Stimulated activated CD8-positive, alpha-beta memory T cell treated with anti-CD3 and anti-CD28 coated beads, Interleukin-2, amount 100 ng/mL, for 48 hours (primary cell): ENCODE results near the gene RACGAP1.

Source experiments
- DNase-seq, 2 donors: peaks; one replicate each; pipeline ENCODE4 v3.0.0-alpha.2; 2020; ENCODE audit warnings: low read depth in 2 of 2

Gene RACGAP1

GRCh38 chr12:50025187-50026059, at the start of gene RACGAP1:
TSS of gene RACGAP1 (minus strand) at chr12:50025494. CDS start at chr12:50016715, 8,779 bp downstream.
- peak; percentile 83 to 91 for DNase-seq

- DNase-seq, result no peak
Measured at GRCh38 chr12:50073712-50074111, 48.4 kb upstream of the RACGAP1 start.

GRCh38 chr12:50073206-50073605, 47.9 kb upstream of the RACGAP1 start:
- DNase-seq, result no peak

- no peak for DNase-seq
Measured at GRCh38 chr12:50072198-50072907, 47.1 kb upstream of the RACGAP1 start.

GRCh38 chr12:50070314-50071060, 45.2 kb upstream of the RACGAP1 start:
- DNase-seq, result peak in 1 of 2 donors; percentile 46

DNA sequence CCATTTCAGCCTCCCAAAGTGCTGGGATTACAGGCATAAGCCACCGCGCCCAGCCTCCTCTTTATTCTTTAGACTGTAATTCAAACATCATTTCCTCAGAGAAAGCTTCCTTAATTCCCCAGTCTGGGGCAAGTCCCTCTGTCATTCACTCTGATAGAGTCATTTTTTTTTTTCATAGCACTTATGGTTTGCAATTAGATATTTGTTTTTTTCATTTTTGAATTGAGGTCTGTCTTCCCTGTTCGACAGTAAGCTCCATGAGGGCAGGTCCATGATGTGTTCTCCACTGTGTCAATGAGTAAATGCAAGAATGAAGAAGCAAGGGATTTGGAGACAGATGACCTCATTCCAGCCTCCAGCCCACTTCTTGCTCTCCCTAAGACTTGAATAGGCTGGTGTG, 44.2 kb upstream of the RACGAP1 start:
- no peak for DNase-seq

GRCh38 chr12:50069069-50069468, 43.8 kb upstream of the RACGAP1 start:
- DNase-seq, result no peak

GRCh38 chr12:50066402-50066801, 41.1 kb upstream of the RACGAP1 start:
- DNase-seq, result no peak

GRCh38 chr12:50065726-50066310, 40.5 kb upstream of the RACGAP1 start:
- DNase-seq, result no peak

DNA sequence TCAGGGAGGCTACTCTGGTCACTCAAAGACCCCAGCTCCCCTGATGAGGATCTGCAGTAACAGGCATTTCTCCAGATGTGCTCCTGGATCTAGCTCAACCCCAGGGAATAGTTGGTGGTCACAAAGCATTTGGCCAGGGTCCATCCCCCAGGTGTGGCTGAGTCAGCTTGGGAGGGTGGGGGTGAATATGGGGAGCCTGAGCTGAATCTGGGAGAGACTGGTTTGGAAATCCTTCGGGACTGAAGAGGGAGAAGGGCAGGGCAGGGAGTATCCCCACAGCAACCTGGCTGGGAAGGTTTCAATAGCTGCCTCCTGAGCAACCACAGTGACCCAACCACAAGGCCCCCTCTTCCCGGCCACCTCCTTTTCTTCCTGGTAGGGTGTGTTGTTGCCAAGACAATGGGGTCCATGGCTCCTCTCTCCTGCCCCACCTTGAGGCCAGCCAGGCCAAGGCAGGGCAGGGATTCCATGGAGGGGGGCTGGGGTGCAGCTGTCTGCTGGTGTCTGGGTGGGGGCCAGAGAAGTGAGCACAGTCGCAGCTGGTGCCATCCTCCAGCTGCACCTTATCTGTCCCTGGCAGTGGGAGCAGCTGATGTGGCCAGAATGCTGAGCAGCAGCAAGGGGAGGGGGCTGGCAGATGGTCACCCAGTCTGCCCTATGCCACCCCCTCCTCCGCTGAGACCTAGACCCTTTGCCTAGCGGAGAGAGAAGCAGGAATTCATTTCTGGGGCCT, 37.6 kb upstream of the RACGAP1 start:
- DNase-seq, result no peak

GRCh38 chr12:50061946-50062686, 36.8 kb upstream of the RACGAP1 start:
- DNase-seq, result no peak

DNA sequence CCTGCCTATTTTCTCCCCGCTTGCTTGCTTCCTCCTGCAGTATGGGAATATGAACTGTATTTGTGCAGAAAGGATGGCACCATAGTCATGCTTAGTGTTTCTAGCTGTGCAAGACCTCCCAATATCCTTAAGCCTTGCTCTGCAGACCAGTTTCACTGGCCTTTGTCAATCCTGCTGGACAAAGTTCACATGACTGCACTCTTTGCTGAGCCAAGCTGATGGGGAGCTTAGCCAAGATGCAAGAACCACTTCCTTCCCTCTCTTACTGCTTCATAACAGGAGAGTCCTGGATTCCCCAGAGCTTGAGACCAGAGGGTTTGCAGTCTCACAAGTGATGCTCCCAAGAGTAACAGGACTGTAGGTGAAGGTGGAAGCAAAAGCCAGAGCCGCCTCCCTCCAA, 35.9 kb upstream of the RACGAP1 start:
- DNase-seq, result no peak

DNA sequence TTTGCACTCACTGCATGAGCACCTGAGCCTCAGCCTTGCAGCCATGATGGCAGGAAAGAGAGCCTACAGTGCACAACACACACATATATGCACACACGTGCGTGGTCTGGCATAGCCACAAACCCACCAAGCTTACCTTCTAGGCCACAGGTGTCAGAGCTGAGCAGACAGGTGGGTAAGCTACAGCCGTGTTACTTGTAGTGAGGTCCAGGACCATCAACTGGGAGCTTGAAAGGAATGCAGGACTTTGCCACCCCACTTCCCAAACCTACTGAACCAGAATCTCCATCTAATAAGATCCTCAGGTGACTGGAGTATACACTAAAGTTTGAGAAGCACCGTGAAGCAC, 34.8 kb upstream of the RACGAP1 start:
- DNase-seq, result no peak

DNA sequence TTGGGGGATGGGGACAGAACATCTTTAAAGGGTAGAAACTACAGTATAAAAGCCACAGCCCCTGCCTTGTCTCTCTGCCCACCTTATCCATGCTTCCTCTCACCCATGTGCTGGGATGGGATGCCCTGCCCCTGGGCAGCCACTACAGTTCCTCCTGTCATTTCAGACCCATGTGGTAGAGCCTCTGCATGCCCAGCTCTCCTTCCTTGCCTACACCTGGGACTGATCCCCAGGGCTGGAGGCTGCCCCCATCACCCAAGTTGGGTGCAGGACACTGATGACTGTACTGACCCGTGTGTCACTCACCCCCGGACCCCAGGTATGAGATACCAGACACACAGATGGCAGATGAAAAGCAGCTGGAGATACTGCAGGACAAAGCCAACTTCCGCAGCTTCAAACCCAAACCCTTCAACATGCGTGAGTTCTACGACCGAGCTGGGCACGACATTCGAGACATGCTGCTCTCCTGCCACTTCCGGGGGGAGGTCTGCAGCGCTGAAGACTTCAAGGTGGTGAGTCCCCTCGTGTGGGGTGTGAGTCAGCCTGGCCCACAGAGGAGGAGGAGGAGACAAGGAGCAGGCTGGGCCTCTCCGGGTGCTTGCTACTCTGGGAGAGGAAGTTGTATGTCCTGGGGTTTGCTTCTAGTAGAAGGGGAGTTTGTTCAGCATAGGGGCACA, 34.3 kb upstream of the RACGAP1 start:
- peak; percentile 56 to 61 for DNase-seq

DNA sequence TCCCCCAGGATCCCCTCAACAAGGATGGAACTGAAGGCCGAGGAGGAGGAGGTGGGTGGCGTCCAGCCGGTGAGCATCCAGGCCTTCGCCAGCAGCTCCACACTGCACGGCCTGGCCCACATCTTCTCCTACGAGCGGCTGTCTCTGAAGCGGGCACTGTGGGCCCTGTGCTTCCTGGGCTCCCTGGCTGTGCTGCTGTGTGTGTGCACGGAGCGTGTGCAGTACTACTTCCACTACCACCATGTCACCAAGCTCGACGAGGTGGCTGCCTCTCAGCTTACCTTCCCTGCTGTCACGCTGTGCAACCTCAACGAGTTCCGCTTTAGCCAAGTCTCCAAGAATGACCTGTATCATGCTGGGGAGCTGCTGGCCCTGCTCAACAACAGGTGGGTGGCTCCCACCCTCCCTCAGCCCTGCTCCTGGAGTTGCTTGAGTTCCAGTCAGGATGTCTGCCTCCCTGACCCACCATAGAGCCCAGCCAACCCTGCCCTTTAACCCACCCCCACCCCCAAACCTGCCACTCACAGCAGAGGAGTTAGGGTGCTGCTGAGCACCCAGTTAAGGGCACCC, 33.5 kb upstream of the RACGAP1 start:
- DNase-seq, result no peak

GRCh38 chr12:50057896-50058670, 32.8 kb upstream of the RACGAP1 start:
- DNase-seq, result no peak

DNA sequence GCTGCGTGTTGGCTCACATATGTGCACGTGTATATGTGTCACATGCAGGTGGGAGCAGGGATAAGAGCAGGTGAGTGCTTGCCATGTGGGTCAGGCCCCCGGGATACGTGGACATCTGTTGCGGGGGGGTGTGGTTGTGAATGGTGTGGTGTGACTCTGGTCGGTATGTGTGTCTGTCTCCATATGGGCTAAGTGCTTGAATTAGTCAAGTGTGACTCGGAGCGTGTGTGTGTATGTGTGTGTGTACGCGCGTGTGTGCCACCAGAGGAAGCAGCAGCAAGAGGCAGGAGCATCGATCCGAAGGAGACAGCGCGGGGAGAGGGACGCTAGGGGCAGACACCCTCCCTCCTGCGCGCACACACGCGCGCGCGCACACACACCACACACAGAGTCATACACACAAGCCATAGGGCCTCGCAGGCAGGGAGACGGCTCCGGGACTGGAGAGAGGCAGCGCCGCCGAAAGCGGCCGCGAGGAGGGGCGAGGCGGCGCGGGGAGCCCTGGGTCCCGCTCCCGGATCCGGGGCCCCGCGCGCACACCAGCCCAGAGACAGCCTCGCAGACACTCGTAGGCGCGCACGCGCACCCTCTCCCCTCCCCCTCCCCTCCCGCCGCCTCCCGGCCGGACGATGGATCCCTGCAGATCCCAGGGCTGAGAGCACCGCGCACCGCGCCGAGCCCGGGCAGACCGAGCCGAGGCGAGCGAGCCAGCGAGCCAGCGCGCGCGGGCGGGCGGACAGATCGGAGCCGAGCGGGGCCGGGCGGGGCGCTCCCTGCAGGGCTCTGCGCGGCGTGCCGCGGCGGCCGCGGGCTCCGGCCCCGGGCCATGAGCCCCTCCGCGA, 31.9 kb upstream of the RACGAP1 start, which contains the start of gene ASIC1:
Gene ASIC1 (plus strand): TSS at position 597 of the 842 bp plus-strand sequence. CDS start 1,171 bp downstream, outside the sequence.
- DNase-seq, result peak; percentile 46 to 51

- no peak for DNase-seq
Measured at GRCh38 chr12:50056639-50056976, 31.3 kb upstream of the RACGAP1 start.
